Stimulated activated CD4-positive, alpha-beta T cell treated with anti-CD3 and anti-CD28 coated beads, Interleukin-2, amount 100 ng/mL, for 48 hours (primary cell): Measurements from ENCODE around the gene C13orf42.

Source experiments
- DNase-seq, 2 donors: peaks; one replicate each; pipeline ENCODE4 v3.0.0-alpha.2; 2020

C13orf42 gene

DNA sequence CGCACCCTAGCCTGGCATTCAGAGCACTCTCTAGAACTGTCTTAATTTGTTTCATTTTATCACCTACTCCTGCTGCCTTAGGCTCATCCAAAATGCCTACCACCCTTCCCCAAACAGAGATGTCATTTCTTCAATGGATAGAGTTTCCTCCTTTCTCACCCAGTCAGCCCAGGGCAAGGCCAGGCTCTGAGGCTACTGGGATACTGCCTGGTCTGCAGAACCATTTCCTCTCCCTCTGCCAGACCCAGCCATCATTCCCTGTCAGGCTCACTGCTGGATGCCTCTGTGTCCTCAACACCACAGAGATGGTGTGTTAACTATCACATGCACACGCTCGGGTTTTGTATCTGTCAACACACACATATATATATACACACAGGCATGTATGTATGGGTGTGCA lies 47.2 kb downstream of the C13orf42 start:
- no peak for DNase-seq

DNA sequence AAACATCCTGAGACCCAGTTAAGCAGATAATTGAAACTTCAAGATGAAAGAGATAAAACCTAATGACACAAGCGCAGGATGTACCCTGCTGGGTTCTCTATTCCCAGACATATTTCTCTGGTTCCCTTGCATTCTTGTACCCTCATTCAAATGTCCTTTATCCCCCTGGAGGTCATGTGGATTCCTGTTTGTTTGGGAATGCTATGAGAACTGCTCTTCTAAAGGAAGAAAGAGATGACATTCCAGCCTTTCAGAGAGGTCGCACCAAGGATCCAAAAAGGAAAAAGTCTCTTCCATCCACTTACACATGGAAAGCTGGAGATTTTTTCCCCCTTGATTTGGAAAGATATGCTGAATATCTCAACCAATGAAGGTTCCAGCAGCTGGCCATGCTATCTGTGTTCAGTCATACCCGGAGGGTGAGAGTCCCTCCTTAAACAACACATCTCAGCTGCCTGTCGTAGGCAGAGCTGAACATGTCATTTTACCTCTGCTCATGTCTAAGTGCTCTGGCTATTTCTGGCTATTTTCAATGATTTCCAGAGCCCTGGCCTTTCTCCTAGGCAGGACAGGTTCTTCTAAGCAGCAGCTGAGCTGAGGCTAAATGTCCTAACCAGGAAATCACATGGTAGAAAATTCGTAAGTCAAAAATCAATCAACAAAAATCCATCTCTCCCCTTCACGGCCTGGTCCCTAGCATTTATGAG lies 52.5 kb downstream of the C13orf42 start:
- DNase-seq: no peak

DNA sequence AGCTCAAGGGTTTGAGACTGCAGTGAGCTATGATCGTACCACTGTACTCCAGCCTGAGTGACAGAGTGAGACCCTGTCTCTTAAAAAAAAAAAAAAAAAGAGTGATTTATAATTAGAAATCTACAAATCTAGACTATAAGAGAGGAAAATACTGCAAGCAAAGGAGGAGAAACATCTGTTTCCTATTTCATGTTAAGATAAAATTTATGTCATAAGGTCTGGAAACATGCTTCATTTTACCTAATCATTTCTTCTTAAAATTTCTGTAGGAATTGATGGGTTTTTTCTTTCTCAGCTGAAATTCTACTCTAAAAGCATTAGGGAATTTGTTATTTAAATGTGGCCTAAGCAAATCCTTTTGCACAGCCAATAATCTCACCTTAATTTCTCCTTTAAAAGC lies 53.2 kb downstream of the C13orf42 start:
- DNase-seq: no peak

DNA sequence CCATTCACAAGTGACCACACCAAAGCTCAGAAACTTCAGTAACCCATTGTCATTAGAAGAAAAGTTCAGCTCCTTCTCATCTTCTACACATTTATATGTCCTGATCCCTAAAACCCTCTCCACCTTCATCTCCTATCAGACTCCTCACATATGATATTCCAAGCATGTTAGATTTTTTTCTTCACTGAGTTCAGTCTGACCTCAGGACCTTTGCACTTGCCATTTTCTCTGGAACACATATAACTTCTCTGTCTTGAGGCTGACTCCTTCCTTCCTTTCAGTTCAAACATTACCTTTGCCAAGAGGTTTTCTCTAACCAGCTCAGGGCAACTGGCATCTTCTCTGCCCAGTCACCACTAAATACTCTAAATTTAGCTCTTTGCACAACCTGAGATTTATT lies 54.1 kb downstream of the C13orf42 start:
- no peak for DNase-seq

DNA sequence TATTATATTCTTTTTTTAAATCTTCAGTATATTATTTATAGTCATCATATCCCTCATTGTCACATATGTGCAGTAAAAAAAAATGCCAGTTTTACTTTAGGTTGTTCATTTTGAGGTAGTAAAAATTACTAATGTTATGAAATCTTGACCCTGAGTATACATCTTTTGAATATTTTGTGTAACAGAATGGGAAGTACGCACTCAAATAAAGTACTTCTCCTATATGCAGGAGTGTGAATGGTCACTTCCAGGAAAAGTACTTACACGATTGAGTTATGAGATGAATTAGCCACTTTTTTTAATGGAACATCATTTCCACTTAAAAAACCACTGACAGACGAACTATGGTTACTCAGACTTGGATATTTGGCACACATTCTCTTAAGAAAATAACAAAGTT lies 58.5 kb downstream of the C13orf42 start:
- DNase-seq: no peak

DNA sequence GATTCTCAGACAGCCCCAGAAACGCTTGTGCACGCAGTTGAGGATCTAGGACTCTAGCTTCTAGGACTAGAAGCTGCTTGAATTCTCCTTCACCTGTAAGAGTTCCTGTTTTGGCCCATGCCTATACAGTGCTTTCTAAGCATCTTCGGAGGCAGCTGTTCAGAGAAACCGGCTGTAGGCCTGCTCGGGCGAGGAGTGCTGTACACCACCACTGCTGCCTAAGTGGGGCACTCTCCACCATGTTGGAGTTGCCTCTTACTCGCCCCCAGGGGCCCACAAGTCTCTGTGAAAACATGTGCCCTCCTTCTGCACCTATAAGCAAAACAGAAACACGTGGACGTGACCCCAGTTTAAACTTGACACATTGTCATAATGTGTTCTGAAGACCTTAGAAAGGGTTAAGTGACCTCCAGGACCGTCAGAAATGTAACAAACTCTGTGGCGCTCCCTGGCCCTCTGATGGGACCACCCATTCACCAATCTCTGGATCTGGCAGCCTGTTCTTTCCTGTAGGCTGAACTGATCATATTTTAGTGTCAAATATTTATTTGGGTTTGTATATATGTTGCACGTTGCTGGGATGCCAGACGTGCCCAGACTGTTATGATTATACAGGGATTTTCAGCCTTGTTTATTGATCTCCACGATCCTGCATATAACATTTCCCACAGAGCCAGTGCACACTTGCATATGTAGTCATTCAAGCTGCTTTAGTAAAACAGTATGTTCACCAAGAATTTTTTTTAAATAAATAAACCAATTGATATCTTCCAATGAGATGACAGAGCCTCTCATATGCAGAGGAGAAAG lies 60.8 kb downstream of the C13orf42 start:
- no peak for DNase-seq

DNA sequence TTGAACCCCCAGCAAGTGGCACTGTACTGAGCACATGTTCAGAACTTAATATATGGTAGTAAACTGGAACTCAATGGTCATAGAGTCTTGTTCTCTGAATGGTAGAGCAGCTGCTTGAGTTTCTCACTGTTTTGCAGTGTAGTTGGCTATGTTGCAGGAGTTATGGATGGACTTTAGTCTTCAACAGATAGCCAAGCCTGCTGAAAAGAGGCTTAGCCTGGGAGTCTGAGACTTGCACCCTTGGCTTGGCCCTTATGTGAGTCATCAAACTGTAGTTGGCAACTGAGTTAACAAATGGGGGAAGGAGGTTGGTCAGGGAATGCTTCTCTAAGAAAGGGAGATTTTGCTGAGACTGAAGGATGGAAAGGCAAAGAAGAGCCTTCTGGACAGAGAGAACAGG lies 62.5 kb downstream of the C13orf42 start:
- no peak for DNase-seq

DNA sequence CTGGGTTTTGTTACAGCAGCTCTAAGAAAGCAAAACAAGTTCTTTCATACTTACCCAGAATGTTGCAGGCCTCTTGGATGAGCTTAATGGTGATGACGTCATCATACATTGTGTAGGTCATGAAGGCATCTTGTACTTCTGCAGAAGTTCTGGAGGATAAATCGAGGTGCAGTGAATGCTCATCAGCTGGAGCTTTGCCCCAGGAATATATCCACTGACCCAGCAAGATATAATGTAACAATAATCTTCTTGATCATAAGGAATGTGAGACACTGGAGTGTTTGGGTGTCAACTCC lies 63.0 kb downstream of the C13orf42 start:
- no peak for DNase-seq

DNA sequence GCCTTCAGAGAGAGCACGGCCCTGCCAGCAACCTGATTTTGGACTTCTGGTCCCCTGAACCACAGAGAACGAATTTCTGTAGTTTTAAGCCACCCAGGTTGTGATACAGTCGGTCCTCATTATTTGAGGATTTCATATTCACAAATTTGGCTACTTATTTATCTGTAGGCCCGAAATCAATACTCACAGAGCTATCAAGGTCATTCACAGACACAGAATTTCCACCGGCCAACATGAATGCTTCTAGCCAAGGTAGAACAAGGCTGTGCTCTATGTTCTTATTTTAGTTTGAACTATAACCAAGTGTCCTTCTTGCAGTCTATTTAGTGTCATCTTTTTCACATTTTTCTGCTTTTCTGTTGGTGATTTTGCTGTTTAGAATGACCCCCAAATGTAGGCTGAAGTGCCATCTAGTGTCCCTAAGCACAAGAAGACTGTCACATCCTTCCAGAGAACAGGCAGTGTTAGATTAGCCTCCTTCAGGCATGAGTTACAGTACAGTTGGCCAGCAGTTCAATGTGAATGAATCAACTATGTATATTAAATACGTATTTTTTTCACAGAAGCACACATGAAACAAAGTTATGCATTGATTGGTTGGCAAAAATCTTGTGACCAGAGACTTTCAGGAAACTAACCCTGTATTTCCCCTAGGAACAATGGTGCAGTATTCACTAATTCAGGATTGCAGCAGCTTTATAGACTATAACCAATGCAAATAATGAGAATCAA lies 63.5 kb downstream of the C13orf42 start:
- no peak for DNase-seq

DNA sequence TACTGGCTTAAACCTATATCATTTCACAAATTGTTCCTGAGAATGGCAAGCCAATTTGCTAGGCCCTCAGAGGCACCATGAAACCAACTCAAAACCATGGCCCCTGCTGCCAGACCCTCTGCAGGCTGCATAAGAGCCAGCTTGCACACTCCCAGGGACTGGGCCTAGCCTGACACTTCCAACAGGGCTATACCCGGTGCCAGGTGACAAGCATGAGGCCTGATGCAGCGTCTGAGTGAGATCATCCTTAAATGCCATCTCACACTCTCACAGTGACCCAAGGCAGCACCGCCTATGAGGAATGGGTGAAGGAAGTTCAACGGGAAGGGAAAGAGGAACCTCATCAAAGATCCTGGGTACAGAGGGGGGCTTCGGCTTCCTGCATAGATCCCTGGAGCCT lies 65.6 kb downstream of the C13orf42 start:
- no peak for DNase-seq

DNA sequence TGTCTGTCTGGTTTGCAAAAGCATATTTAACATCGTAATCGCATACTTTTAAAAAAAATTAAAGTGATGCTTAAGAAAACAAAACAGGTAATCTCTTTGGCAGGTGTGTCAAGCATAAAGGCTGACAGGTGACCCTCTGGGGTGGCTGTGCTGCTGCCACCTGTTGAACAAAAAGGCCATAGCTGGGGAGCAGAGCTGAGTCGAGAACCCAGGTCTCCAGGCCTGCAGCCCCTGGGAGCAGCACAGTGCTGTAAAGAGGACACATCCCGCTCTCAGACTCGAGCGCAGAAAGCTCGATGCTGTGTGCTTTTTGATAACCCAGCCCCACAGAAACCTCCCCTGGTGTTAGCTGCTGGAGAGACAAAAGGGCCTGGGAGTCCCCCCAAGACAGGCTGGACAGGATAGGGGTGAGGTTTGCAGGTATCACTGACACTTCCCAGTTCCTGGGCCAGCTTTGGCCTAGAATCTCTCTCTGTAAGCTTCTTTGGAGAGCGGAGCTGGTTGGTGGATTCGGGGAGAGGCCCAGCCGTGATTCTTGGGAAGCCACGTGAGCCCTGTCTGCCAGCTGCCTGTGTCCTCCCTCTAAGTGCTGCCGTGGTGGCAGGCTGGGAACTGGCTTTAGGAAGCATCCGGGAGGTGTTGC lies 66.9 kb downstream of the C13orf42 start:
- no peak for DNase-seq

DNA sequence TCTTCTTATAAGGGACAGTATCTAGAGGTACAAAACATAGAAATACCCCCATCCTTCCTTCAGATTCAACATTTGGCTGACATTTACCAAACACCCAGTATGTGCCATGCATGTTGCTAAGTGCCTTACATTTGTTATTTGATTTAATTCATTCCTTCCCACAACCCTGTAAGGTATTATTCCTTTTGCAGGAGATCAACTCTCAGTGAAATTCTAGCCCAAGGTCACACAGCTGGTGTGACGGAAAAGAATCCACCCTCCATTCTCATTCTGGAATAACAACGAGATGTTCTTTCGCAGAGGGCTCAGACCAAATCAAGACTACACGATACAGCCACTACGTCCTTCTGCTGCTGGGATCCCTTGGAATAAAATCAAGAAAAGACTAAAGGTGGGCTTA lies 67.8 kb downstream of the C13orf42 start:
- no peak for DNase-seq

DNA sequence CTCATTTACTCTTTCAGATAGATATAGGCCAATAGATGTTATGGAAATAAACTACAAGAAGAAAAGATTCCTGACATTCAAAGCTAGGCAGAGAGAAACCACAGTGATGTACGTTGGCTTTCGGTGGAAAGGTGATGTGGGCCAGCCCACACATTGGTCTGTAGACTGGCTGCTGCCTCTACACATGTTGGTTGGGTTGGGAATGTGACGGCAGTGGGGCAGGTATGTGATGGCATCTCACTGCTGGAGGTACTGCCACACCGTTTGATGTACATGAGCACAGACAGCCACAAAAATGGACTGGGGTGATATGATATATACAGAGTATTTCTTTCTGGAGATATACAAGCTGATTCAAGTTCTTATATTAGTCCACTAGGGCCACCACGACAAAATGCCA lies 69.4 kb downstream of the C13orf42 start:
- DNase-seq: no peak

DNA sequence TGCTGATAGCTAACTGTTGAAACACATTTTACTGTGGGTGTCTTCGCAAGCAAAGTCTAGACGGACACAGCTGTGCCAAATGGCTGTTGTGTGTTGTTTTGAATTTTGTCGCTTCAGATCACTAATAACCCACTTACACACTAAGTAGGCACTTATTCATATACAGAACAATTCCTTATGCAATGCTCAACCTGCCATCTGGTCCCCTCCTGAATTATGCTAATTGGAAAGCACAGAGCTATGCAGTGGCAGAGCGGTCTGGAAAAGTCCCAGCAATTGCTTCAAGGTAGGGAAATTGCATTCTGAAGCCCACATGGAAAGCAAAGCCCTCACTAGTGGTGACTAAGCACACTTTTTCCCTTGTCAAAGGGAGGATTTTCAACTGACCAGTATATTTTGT lies 69.9 kb downstream of the C13orf42 start:
- DNase-seq: no peak

DNA sequence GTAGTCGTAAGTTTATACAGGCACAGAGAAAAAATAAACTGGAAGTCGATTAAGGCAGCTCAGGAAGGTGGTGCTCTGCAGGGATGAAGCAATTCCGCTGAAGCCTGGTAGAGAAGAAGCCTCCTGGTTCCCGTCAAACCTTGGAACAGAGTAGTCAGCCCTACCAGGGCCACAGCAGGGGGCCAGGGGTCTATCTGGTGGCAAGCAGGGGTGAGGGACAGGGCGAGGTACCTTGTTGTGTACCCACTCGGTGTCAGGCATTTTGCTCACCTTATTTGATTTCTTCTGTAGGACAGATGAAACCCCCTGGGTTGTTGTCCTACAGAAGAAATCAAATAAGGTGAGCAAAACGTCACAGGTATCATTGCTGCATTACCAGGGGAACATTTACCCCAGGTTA lies 70.6 kb downstream of the C13orf42 start:
- DNase-seq: no peak

DNA sequence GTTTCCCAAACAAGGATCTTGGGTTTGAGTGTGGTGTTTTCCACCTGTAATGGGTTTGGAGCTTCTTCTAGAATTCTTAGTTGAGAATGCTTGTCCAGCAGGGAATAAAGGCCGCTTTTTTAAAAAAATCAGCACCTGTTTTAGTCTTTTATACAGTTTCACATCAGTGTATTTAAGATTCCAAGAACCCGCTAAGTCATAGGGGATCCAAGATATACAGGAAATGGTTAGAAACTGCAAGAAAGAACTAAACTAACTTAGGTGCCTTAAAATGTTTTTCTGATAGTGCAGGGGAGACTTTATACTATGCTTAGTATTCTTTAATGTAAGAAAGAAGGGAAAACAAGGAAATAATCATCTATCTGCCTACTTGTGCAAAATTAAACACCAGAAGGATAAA lies 74.7 kb downstream of the C13orf42 start:
- DNase-seq: no peak

DNA sequence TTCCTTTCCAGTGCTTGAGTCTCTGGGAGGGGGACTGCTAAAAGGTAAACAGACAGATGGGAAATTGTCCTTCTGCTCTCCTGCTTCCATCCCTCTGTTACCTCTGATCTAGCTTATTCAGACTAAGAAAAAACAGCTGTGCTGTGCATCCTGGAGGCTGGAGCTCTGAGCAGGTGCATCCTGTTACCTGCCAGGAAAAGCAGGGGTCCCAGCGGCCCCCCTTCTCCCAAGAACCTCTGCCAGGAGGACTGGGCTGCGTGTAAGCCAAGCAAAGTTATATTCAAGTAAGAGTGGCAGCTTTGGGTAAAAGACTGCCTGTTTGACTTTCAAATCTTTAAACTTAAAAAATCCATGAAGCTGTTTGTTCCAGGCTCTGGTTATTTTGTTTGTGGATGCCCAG lies 75.1 kb downstream of the C13orf42 start:
- DNase-seq: no peak

DNA sequence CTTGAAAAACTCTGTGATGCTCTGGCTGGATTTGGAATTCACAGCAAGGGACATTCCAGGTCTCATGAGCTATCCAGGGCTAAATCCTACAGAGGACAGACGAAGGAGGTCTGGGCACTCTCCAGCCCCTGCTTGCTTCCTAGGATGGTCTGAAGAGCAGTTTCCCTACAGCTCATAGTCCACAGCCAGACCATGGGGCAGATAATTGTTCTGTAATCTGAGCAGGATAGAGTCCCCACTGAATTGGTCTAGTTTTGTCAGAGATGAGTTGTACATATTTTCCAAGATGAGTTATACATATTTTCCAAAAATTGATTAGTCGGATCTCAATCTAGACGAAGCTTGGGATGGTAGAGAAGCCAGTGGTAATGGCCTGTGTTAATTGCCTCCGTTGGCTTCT lies 75.6 kb downstream of the C13orf42 start:
- no peak for DNase-seq

DNA sequence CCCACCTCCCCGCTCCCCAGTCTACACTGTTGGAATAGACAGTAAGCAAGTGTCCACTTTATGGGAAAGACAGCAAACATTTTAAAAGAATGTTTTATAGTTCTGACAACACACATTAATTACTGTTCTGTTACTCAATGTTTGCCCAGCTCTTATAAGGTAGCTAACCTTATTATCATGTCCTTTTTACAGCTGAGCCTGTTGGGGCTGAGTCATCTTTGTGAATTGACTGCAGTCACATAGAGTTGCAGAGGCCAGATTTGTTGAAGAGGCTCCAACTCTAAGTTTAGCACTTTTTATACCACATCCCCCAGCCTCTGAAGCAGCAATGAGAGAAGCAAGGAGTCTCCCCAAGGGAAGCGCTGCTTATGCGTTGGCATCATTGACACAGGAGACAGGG lies 76.2 kb downstream of the C13orf42 start:
- DNase-seq: no peak

DNA sequence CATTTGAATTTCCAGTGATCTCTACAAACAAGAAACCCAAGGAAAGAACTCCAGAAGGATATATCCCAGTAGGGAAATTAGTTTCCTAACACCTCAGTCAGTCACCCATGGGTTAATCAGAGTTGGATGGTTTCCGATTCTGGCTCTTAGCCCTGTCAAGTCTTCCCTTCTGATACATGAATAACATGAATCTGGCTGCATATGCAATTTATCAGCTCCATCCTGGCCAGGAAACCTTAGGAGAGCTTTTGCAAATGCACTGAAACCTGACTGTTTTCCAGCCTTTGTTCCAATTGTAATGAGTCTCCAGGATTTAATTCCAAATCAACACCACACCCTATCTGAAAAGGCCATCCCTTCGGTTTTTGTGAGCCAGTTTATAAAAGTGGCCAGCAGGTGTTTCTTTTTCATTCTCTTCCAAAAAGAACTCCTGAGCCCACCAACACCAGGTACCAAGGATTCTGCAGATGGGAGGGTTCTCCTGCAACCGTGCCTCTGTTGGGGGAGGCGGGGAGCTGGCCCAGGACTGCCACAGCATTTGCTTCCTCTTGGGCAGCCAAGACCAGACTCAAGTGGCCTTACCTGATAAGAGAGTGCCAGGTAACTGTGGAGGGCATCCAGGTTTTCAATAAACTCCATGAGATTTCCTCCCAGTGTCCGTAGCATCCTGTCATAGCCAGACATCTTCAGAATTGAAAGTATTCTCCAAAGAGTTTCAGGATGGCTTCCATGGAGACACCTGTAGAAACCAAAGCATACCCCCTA lies 77.5 kb downstream of the C13orf42 start:
- no peak for DNase-seq

DNA sequence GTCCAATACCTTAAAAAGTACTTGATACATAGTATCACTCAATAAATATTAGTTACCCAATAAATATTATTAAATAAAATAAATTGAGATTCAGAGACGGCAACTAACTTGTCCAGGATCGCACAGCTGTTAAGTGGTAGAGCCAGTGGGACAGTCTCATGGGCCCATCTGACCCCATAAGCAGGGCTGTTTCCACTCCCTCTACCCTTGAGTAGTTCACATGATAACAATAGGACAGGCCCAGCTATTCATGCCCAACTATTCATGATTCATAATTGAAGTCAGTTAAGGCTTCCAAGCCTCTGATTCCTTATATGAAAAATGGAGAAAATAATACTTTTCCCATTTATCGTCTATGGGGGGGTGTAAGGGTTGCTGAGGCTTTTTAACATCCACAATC lies 78.2 kb downstream of the C13orf42 start:
- no peak for DNase-seq
